HCT116 (cell line): ENCODE data around the gene MTRR.

ENCODE experiments used
- CEBPB ChIP-seq: IDR thresholded peaks from 2 replicates; pipeline ENCODE4 v1.6.1; 2012; ENCODE audit warnings: low read depth
- EGR1 ChIP-seq: IDR thresholded peaks from 2 replicates; pipeline ENCODE4 v1.6.1; 2012; ENCODE audit warnings: low read depth
- ELF1 ChIP-seq: IDR thresholded peaks from 2 replicates; pipeline ENCODE4 v1.6.1; 2012; ENCODE audit warnings: low read depth, borderline replicate concordance
- EZH2 ChIP-seq: fragments of 200-600 bp; sonication (generic); IDR thresholded peaks from 2 replicates; pipeline ENCODE4 v1.6.1; 2017; ENCODE audit warnings: antibody characterized with exemption, mixed run types
- POLR2A ChIP-seq: IDR thresholded peaks from 2 replicates; pipeline ENCODE4 v1.7.0; 2011; ENCODE audit warnings: borderline replicate concordance; ENCODE audit not compliant: insufficient read depth, insufficient read length; ENCODE audit errors: extremely low read depth
- POLR2AphosphoS5 ChIP-seq: IDR thresholded peaks from 2 replicates; pipeline ENCODE4 v1.6.1; 2011; ENCODE audit warnings: mild to moderate bottlenecking, low read depth, low read length, moderate library complexity
- SP1 ChIP-seq: IDR thresholded peaks from 2 replicates; pipeline ENCODE4 v1.6.1; 2012; ENCODE audit warnings: low read depth
- TF ChIP-seq, protein P1 (sequence below), 3 experiments: fragments of 200-600 bp in 1 of 3; sonication (generic) in 1 of 3; IDR thresholded peaks in 2 of 3; conservative IDR thresholded peaks in 1 of 3; 2 replicates each; pipeline ENCODE4 v1.5.1; 2012 to 2017; ENCODE audit warnings: low read depth in 2 of 3, low read length in 2 of 3, antibody characterized with exemption in 1 of 3, borderline replicate concordance in 1 of 3, control low read depth in 1 of 3, mild to moderate bottlenecking in 1 of 3, mixed read lengths in 1 of 3, mixed run types in 1 of 3, moderate library complexity in 1 of 3; ENCODE audit not compliant: insufficient read depth in 1 of 3
- TF ChIP-seq, protein P2 (sequence below): IDR thresholded peaks from 2 replicates; pipeline ENCODE4 v1.6.1; 2012
- TF ChIP-seq, protein P3 (sequence below): IDR thresholded peaks from 2 replicates; pipeline ENCODE4 v1.6.1; 2012
- TF ChIP-seq, protein P4 (sequence below): IDR thresholded peaks from 2 replicates; pipeline ENCODE4 v1.6.1; 2012; ENCODE audit warnings: low read depth
- TF ChIP-seq, protein P5 (sequence below): IDR thresholded peaks from 2 replicates; pipeline ENCODE4 v1.6.1; 2011; ENCODE audit warnings: mild to moderate bottlenecking, low read length, moderate library complexity; ENCODE audit not compliant: insufficient replicate concordance; ENCODE audit errors: extremely low read depth

DNA sequence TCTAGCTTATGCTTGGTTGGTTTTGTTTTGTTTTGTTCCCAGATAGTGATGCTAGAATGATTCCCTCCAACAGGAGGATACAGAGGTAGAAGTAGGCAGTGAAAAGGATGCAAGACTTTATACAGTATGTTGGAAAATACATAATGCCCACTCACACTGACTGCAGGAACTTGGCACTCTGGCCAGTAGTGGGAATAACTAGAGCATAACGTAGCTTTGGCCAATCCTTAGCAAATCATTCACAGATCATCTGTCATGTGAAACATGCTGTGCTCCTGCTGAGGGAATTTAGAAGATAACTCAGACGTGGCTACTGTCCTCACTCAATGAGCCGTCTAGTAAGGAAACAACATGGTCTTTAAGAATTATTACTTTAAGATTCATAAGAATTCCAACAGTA lies 31.5 kb upstream of the MTRR start:
- TF ChIP-seq SP1, result no peak
- TF ChIP-seq, protein P1, sequence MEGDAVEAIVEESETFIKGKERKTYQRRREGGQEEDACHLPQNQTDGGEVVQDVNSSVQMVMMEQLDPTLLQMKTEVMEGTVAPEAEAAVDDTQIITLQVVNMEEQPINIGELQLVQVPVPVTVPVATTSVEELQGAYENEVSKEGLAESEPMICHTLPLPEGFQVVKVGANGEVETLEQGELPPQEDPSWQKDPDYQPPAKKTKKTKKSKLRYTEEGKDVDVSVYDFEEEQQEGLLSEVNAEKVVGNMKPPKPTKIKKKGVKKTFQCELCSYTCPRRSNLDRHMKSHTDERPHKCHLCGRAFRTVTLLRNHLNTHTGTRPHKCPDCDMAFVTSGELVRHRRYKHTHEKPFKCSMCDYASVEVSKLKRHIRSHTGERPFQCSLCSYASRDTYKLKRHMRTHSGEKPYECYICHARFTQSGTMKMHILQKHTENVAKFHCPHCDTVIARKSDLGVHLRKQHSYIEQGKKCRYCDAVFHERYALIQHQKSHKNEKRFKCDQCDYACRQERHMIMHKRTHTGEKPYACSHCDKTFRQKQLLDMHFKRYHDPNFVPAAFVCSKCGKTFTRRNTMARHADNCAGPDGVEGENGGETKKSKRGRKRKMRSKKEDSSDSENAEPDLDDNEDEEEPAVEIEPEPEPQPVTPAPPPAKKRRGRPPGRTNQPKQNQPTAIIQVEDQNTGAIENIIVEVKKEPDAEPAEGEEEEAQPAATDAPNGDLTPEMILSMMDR (IDR thresholded peaks at IDR 0.05 in 2 of 3, conservative IDR thresholded peaks at IDR 0.05 in 1 of 3; ENCODE audit: borderline replicate concordance in 1 of 3, insufficient read depth in 1 of 3, low read depth in 2 of 3, low read length in 2 of 3), result no peak
- no peak for TF ChIP-seq EZH2
- TF ChIP-seq, protein P2, sequence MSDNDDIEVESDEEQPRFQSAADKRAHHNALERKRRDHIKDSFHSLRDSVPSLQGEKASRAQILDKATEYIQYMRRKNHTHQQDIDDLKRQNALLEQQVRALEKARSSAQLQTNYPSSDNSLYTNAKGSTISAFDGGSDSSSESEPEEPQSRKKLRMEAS, result no peak
- TF ChIP-seq POLR2AphosphoS5, result no peak
- no peak for TF ChIP-seq CEBPB
- TF ChIP-seq POLR2A, result no peak
- no peak for TF ChIP-seq EGR1
- TF ChIP-seq, protein P3, sequence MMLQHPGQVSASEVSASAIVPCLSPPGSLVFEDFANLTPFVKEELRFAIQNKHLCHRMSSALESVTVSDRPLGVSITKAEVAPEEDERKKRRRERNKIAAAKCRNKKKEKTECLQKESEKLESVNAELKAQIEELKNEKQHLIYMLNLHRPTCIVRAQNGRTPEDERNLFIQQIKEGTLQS, result no peak
- TF ChIP-seq, protein P4, sequence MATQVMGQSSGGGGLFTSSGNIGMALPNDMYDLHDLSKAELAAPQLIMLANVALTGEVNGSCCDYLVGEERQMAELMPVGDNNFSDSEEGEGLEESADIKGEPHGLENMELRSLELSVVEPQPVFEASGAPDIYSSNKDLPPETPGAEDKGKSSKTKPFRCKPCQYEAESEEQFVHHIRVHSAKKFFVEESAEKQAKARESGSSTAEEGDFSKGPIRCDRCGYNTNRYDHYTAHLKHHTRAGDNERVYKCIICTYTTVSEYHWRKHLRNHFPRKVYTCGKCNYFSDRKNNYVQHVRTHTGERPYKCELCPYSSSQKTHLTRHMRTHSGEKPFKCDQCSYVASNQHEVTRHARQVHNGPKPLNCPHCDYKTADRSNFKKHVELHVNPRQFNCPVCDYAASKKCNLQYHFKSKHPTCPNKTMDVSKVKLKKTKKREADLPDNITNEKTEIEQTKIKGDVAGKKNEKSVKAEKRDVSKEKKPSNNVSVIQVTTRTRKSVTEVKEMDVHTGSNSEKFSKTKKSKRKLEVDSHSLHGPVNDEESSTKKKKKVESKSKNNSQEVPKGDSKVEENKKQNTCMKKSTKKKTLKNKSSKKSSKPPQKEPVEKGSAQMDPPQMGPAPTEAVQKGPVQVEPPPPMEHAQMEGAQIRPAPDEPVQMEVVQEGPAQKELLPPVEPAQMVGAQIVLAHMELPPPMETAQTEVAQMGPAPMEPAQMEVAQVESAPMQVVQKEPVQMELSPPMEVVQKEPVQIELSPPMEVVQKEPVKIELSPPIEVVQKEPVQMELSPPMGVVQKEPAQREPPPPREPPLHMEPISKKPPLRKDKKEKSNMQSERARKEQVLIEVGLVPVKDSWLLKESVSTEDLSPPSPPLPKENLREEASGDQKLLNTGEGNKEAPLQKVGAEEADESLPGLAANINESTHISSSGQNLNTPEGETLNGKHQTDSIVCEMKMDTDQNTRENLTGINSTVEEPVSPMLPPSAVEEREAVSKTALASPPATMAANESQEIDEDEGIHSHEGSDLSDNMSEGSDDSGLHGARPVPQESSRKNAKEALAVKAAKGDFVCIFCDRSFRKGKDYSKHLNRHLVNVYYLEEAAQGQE, result no peak
- TF ChIP-seq ELF1, result no peak
- TF ChIP-seq, protein P5, sequence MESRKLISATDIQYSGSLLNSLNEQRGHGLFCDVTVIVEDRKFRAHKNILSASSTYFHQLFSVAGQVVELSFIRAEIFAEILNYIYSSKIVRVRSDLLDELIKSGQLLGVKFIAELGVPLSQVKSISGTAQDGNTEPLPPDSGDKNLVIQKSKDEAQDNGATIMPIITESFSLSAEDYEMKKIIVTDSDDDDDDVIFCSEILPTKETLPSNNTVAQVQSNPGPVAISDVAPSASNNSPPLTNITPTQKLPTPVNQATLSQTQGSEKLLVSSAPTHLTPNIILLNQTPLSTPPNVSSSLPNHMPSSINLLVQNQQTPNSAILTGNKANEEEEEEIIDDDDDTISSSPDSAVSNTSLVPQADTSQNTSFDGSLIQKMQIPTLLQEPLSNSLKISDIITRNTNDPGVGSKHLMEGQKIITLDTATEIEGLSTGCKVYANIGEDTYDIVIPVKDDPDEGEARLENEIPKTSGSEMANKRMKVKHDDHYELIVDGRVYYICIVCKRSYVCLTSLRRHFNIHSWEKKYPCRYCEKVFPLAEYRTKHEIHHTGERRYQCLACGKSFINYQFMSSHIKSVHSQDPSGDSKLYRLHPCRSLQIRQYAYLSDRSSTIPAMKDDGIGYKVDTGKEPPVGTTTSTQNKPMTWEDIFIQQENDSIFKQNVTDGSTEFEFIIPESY, result no peak
